Trophoblast cell (in vitro differentiated cells and primary cell): Measurements from ENCODE around the gene TMEM25.
A peak's percentile ranks its signal among the peaks of the same experiment; 100 is the strongest.
"Not testable (repeated sequence)": the region's sequence is repeated elsewhere in the genome, so short reads cannot be mapped to it uniquely, and the experiment has no call there.

Source experiments
- DNase-seq, 2 donors: peaks; one replicate each; pipeline ENCODE4 v3.0.0-alpha.2; 2016
- H2AFZ ChIP-seq: 2 replicates; pipeline ENCODE4 v1.6.1; 2013; ENCODE audit warnings: low read length, moderate library complexity, mild to moderate bottlenecking; ENCODE audit not compliant: insufficient read depth, poor library complexity
- H2AK5ac ChIP-seq: 2 replicates; pipeline ENCODE4 v1.6.1; 2013; ENCODE audit warnings: mild to moderate bottlenecking, low read length
- H2BK120ac ChIP-seq: 2 replicates; pipeline ENCODE4 v1.6.1; 2013; ENCODE audit warnings: low read length, mild to moderate bottlenecking, moderate library complexity; ENCODE audit not compliant: insufficient read depth, poor library complexity
- H2BK12ac ChIP-seq: 2 replicates; pipeline ENCODE4 v1.6.1; 2013; ENCODE audit warnings: mild to moderate bottlenecking, low read length, moderate library complexity
- H2BK5ac ChIP-seq: 2 replicates; pipeline ENCODE4 v1.6.1; 2013; ENCODE audit warnings: low read length, low read depth, moderate library complexity, mild to moderate bottlenecking; ENCODE audit not compliant: poor library complexity
- H3K14ac ChIP-seq: 2 replicates; pipeline ENCODE4 v1.6.1; 2013; ENCODE audit warnings: mild to moderate bottlenecking, low read length
- H3K18ac ChIP-seq: 2 replicates; pipeline ENCODE4 v1.6.1; 2013; ENCODE audit warnings: mild to moderate bottlenecking, low read length
- H3K23ac ChIP-seq: 2 replicates; pipeline ENCODE4 v1.6.1; 2013; ENCODE audit warnings: low read length
- H3K27ac ChIP-seq: 2 replicates; pipeline ENCODE4 v1.5.1; 2013; ENCODE audit warnings: low read depth, mild to moderate bottlenecking, inconsistent platforms, low read length, moderate library complexity
- H3K27me3 ChIP-seq: 2 replicates; pipeline ENCODE4 v1.6.1; 2013; ENCODE audit warnings: inconsistent platforms, mild to moderate bottlenecking, low read length, moderate library complexity; ENCODE audit not compliant: insufficient read depth
- H3K36me3 ChIP-seq, 2 experiments: 1 replicate in 1 of 2; 2 replicates in 1 of 2; pipeline ENCODE4 v1.6.1; 2013; ENCODE audit warnings: low read length in 2 of 2, mild to moderate bottlenecking in 2 of 2, moderate library complexity in 1 of 2; ENCODE audit not compliant: insufficient read depth in 2 of 2, control insufficient read depth in 1 of 2
- H3K4ac ChIP-seq: 2 replicates; pipeline ENCODE4 v1.6.1; 2013; ENCODE audit warnings: low read depth, mild to moderate bottlenecking, low read length, moderate library complexity
- H3K4me1 ChIP-seq, 2 experiments: 1 replicate in 1 of 2; 2 replicates in 1 of 2; pipeline ENCODE4 v1.6.1; 2013; ENCODE audit warnings: low read length in 2 of 2, mild to moderate bottlenecking in 2 of 2, moderate library complexity in 1 of 2; ENCODE audit not compliant: insufficient read depth in 2 of 2, control insufficient read depth in 1 of 2
- H3K4me2 ChIP-seq: 2 replicates; pipeline ENCODE4 v1.6.1; 2013; ENCODE audit warnings: inconsistent platforms, mild to moderate bottlenecking, low read length, moderate library complexity
- H3K4me3 ChIP-seq: 2 replicates; pipeline ENCODE4 v1.5.1; 2013; ENCODE audit warnings: mild to moderate bottlenecking, low read depth, low read length, inconsistent platforms
- H3K79me1 ChIP-seq: one replicate; pipeline ENCODE4 v1.6.1; 2013; ENCODE audit warnings: low read length
- H3K79me2 ChIP-seq: 2 replicates; pipeline ENCODE4 v1.6.1; 2013; ENCODE audit warnings: low read length, mild to moderate bottlenecking; ENCODE audit not compliant: control insufficient read depth, insufficient read depth, poor library complexity
- H3K9ac ChIP-seq: 2 replicates; pipeline ENCODE4 v1.6.1; 2013; ENCODE audit warnings: mild to moderate bottlenecking, low read length
- H3K9me3 ChIP-seq: 2 replicates; pipeline ENCODE4 v1.6.1; 2013; ENCODE audit warnings: low read depth, mild to moderate bottlenecking, control low read depth, inconsistent platforms, low read length; ENCODE audit not compliant: insufficient read depth
- H4K12ac ChIP-seq: 2 replicates; pipeline ENCODE4 v1.6.1; 2013; ENCODE audit warnings: low read depth, mild to moderate bottlenecking, low read length, moderate library complexity
- H4K8ac ChIP-seq: 2 replicates; pipeline ENCODE4 v1.6.1; 2013; ENCODE audit warnings: low read depth, mild to moderate bottlenecking, low read length, moderate library complexity
- H4K91ac ChIP-seq: one replicate; pipeline ENCODE4 v1.6.1; 2013; ENCODE audit warnings: low read depth, mild to moderate bottlenecking, low read length, moderate library complexity
- WGBS: extraction: QIAGEN DNeasy Blood & Tissue Kit; methylation state at CpG from one replicate; pipeline ENCODE4 v1.1.7; 2013; ENCODE audit warnings: missing lambda C conversion rate; ENCODE audit not compliant: insufficient read length, insufficient coverage; ENCODE audit errors: extremely low coverage; 5-methylcytosine and 5-hydroxymethylcytosine counted together

Gene TMEM25

GRCh38 chr11:118577995-118578394 lies 47.0 kb downstream of the TMEM25 start:
- H3K9me3 ChIP-seq, H3K4me3 ChIP-seq, H2BK5ac ChIP-seq, H4K12ac ChIP-seq, H3K27ac ChIP-seq, DNase-seq, H3K4me2 ChIP-seq, H2AK5ac ChIP-seq, H3K4me1 ChIP-seq, H2BK12ac ChIP-seq, H4K91ac ChIP-seq, H2BK120ac ChIP-seq, H3K14ac ChIP-seq, H3K9ac ChIP-seq, H4K8ac ChIP-seq, H2AFZ ChIP-seq, H3K23ac ChIP-seq, H3K27me3 ChIP-seq, H3K18ac ChIP-seq, H3K79me1 ChIP-seq: not testable (repeated sequence)
- Histone ChIP-seq H3K4ac (peak overlapping the region; percentile 52), H3K36me3 (peaks cover 25 to 27% of the 10 kb centered on the region in 2 experiments), H3K79me2 (peaks cover 11% of the 10 kb centered on the region)

GRCh38 chr11:118581057-118581456 lies 50.1 kb downstream of the TMEM25 start:
- no peak overlapping the region for H2AFZ ChIP-seq
- H3K79me2 ChIP-seq = peaks cover 9% of the 10 kb centered on the region
- no peak overlapping the region for H2BK12ac ChIP-seq
- no peak overlapping the region for H2BK120ac ChIP-seq
- H3K4me1 ChIP-seq = no peaks in the 10 kb centered on the region
- WGBS = no CpG with 5 or more reads among the region's 6 CpGs
- peak overlapping the region; percentile 35 for H3K4ac ChIP-seq
- H3K18ac ChIP-seq = no peak overlapping the region
- DNase-seq = no peak
- no peak overlapping the region for H3K23ac ChIP-seq
- H3K79me1 ChIP-seq = no peaks in the 10 kb centered on the region
- H3K27ac ChIP-seq = no peak overlapping the region
- H3K14ac ChIP-seq = no peak overlapping the region
- no peak overlapping the region for H2AK5ac ChIP-seq
- no peak overlapping the region for H4K8ac ChIP-seq
- H3K9me3 ChIP-seq = no peaks in the 10 kb centered on the region
- H3K9ac ChIP-seq = no peak overlapping the region
- H3K36me3 ChIP-seq = peaks cover 40 to 47% of the 10 kb centered on the region in 2 experiments
- no peak overlapping the region for H3K4me3 ChIP-seq
- no peaks in the 10 kb centered on the region for H3K27me3 ChIP-seq
- no peak overlapping the region for H4K12ac ChIP-seq
- no peak overlapping the region for H2BK5ac ChIP-seq
- H3K4me2 ChIP-seq = no peak overlapping the region
- H4K91ac ChIP-seq = no peak overlapping the region
